Smooth muscle cell (in vitro differentiated cells): ENCODE measurements around the gene CHAT. TPM values are rescaled to one million over a fixed set of nuclear protein-coding genes. Genes with fewer than 3 reads are reported as not detected.

ENCODE experiments used
- DNase-seq: peaks from one replicate; lab custom pipeline; 2025; ENCODE audit not compliant: unreplicated experiment; lab: John Stamatoyannopoulos, UW
- H2AFZ ChIP-seq: fragments of 200-600 bp; sonication (generic); 2 replicates; pipeline ENCODE4 v1.6.0; 2016; ENCODE audit warnings: antibody characterized with exemption, low read depth, mild to moderate bottlenecking
- H3F3A ChIP-seq: fragments of 200-600 bp; sonication (generic); 2 replicates; pipeline ENCODE4 v1.6.0; 2017; ENCODE audit warnings: antibody characterized with exemption, low read depth
- H3K27ac ChIP-seq: fragments of 200-600 bp; sonication (generic); 2 replicates; pipeline ENCODE4 v1.5.1; 2016; ENCODE audit warnings: low read depth, mild to moderate bottlenecking
- H3K27me3 ChIP-seq: fragments of 200-600 bp; sonication (generic); 2 replicates; pipeline ENCODE4 v1.6.1; 2016; ENCODE audit warnings: low read depth, mild to moderate bottlenecking
- H3K36me3 ChIP-seq: fragments of 200-600 bp; sonication (generic); 2 replicates; pipeline ENCODE4 v1.5.1; 2016; ENCODE audit warnings: low read depth
- H3K4me1 ChIP-seq: fragments of 200-600 bp; sonication (generic); 2 replicates; pipeline ENCODE4 v1.5.1; 2016; ENCODE audit warnings: low read depth
- H3K4me2 ChIP-seq: fragments of 200-600 bp; sonication (generic); 2 replicates; pipeline ENCODE4 v1.6.0; 2016; ENCODE audit warnings: mild to moderate bottlenecking
- H3K4me3 ChIP-seq: fragments of 200-600 bp; sonication (generic); 2 replicates; pipeline ENCODE4 v1.5.1; 2016; ENCODE audit warnings: mild to moderate bottlenecking
- H3K79me2 ChIP-seq: fragments of 200-600 bp; sonication (generic); 2 replicates; pipeline ENCODE4 v1.6.0; 2016; ENCODE audit warnings: low read depth, mild to moderate bottlenecking
- H3K9ac ChIP-seq: fragments of 200-600 bp; sonication (generic); 2 replicates; pipeline ENCODE4 v1.6.0; 2016; ENCODE audit warnings: low read depth
- H3K9me3 ChIP-seq: fragments of 200-600 bp; sonication (generic); replicated peaks from 2 replicates; pipeline ENCODE4 v1.5.1; 2016; ENCODE audit warnings: low read depth
- H4K20me1 ChIP-seq: fragments of 200-600 bp; sonication (generic); 2 replicates; pipeline ENCODE4 v1.6.0; 2016; ENCODE audit warnings: low read depth
- CTCF ChIP-seq: fragments of 200-600 bp; sonication (generic); IDR thresholded peaks from 2 replicates; pipeline ENCODE4 v1.5.1; 2017; ENCODE audit warnings: borderline replicate concordance, mild to moderate bottlenecking, antibody characterized with exemption; ENCODE audit not compliant: insufficient read depth, poor library complexity, severe bottlenecking
- WGBS: methylation state at CpG from one replicate; pipeline ENCODE4 v1.1.7; 2016; ENCODE audit warnings: low lambda C conversion rate; 5-methylcytosine and 5-hydroxymethylcytosine counted together
- polyA plus RNA-seq: library from polyadenylated mRNA; unstranded; fragments of >200 nt; fragmentation: Nextera tagmentation; extraction: Ambion mirVana; gene quantifications from 2 replicates; pipeline ENCODE4 v1.2.1, GENCODE V29; 2016
- total RNA-seq: library from RNA; depleted of rRNA; stranded (reverse); fragments of >200 nt; gene quantifications from 2 replicates; pipeline ENCODE4 v1.2.3, GENCODE V29; 2014

CHAT gene
- total and polyA plus RNA-seq, 2 experiments from 2014 or later: not detected

GRCh38 chr10:49611816-49612512 is 1.9 kb upstream of the CHAT start:
- no peak overlapping the region for H3K27ac ChIP-seq
- no peak for TF ChIP-seq CTCF
- 24% methylated on average over 49 of the region's 53 CpGs for WGBS

GRCh38 chr10:49612513-49613164 is 1.2 kb upstream of the CHAT start:
- H3K4me3 ChIP-seq: no peak overlapping the region
- TF ChIP-seq CTCF: no peak
- H3F3A ChIP-seq: no peaks in the 10 kb centered on the region
- no peaks in the 10 kb centered on the region for H3K79me2 ChIP-seq
- H2AFZ ChIP-seq: no peak overlapping the region
- WGBS: 16% methylated on average over 29 of the region's 29 CpGs
- DNase-seq: no peak
- no peak overlapping the region for H3K9ac ChIP-seq
- no peaks in the 10 kb centered on the region for H3K9me3 ChIP-seq
- no peaks in the 10 kb centered on the region for H4K20me1 ChIP-seq
- peaks cover 99% of the 10 kb centered on the region for H3K27me3 ChIP-seq
- H3K27ac ChIP-seq: no peak overlapping the region
- no peaks in the 10 kb centered on the region for H3K36me3 ChIP-seq
- H3K4me2 ChIP-seq: no peak overlapping the region
- H3K4me1 ChIP-seq: peaks cover 6% of the 10 kb centered on the region

More at GRCh38 chr10:49611816-49612512, 1.9 kb upstream of the CHAT start:
- H3K4me1 ChIP-seq: peaks cover 6% of the 10 kb centered on the region
- H3F3A ChIP-seq: no peaks in the 10 kb centered on the region
- H3K27me3 ChIP-seq: peaks cover 98% of the 10 kb centered on the region
- H3K36me3 ChIP-seq: no peaks in the 10 kb centered on the region
- no peak overlapping the region for H3K9ac ChIP-seq
- no peaks in the 10 kb centered on the region for H3K79me2 ChIP-seq
- no peaks in the 10 kb centered on the region for H3K9me3 ChIP-seq
- no peaks in the 10 kb centered on the region for H4K20me1 ChIP-seq
- no peak overlapping the region for H3K4me3 ChIP-seq
- no peak overlapping the region for H2AFZ ChIP-seq
- DNase-seq: no peak
- H3K4me2 ChIP-seq: no peak overlapping the region

GRCh38 chr10:49613165-49613881 is 514 bp upstream of the CHAT start:
- H3K9me3 ChIP-seq: no peaks in the 10 kb centered on the region
- no peaks in the 10 kb centered on the region for H3F3A ChIP-seq
- WGBS: 24% methylated on average over 23 of the region's 23 CpGs
- no peak for DNase-seq
- no peak overlapping the region for H3K27ac ChIP-seq
- H3K9ac ChIP-seq: no peak overlapping the region
- peaks cover 6% of the 10 kb centered on the region for H3K4me1 ChIP-seq
- H4K20me1 ChIP-seq: no peaks in the 10 kb centered on the region
- no peak overlapping the region for H2AFZ ChIP-seq
- no peak overlapping the region for H3K4me2 ChIP-seq
- no peaks in the 10 kb centered on the region for H3K79me2 ChIP-seq
- H3K4me3 ChIP-seq: no peak overlapping the region
- no peaks in the 10 kb centered on the region for H3K36me3 ChIP-seq
- TF ChIP-seq CTCF: no peak
- peaks cover 99% of the 10 kb centered on the region for H3K27me3 ChIP-seq
